HG03060 (cell line): ENCODE data around the gene MYO9B.

ENCODE experiments used
- ATAC-seq: cut with Tn5 transposase; IDR thresholded peaks from one replicate; pipeline ENCODE4 v1.9.1; 2021; ENCODE audit warnings: low read depth, moderate number of reproducible peaks; ENCODE audit not compliant: unreplicated experiment

MYO9B gene

GRCh38 chr19:17235300-17235970, 159.9 kb downstream of the MYO9B start:
- no peak for ATAC-seq

GRCh38 chr19:17235971-17236777, 160.6 kb downstream of the MYO9B start:
- ATAC-seq = no peak

GRCh38 chr19:17236811-17237543, 161.4 kb downstream of the MYO9B start:
- no peak for ATAC-seq

GRCh38 chr19:17237747-17238706, 162.4 kb downstream of the MYO9B start:
- no peak for ATAC-seq

- no peak for ATAC-seq
Observed at GRCh38 chr19:17240062-17240752, 164.6 kb downstream of the MYO9B start.

- ATAC-seq = no peak
Observed at GRCh38 chr19:17240826-17241399, 165.3 kb downstream of the MYO9B start.

- no peak for ATAC-seq
Observed at GRCh38 chr19:17242431-17243208, 167.0 kb downstream of the MYO9B start.

- no peak for ATAC-seq
Observed at GRCh38 chr19:17243211-17243829, 167.7 kb downstream of the MYO9B start.

GRCh38 chr19:17243830-17244617, 168.4 kb downstream of the MYO9B start:
- ATAC-seq = no peak

- ATAC-seq = no peak
Observed at GRCh38 chr19:17244618-17245534, 169.3 kb downstream of the MYO9B start.

GRCh38 chr19:17245535-17245984, 170.0 kb downstream of the MYO9B start, which contains the start of gene NR2F6:
NR2F6 (minus strand) TSS chr19:17245919; CDS start chr19:17245220, 699 bp downstream.
- ATAC-seq = no peak

GRCh38 chr19:17246681-17247425, 171.3 kb downstream of the MYO9B start:
- ATAC-seq = no peak

GRCh38 chr19:17248011-17248776, 172.6 kb downstream of the MYO9B start:
- ATAC-seq = no peak

- ATAC-seq = no peak
Observed at GRCh38 chr19:17249887-17250548, 174.4 kb downstream of the MYO9B start.
